Muscle layer of colon (tissue), 2 donors: Measurements from ENCODE around the gene TMEM151B.

ENCODE experiments used
- H3K27ac ChIP-seq: one replicate; pipeline ENCODE4 v1.7.0; 2013; ENCODE audit warnings: low read depth, mild to moderate bottlenecking, low read length, moderate library complexity
- H3K27me3 ChIP-seq, 2 donors: one replicate each; pipeline ENCODE4 v1.7.0; 2013; ENCODE audit warnings: low read length in 2 of 2, mild to moderate bottlenecking in 2 of 2; ENCODE audit not compliant: insufficient read depth in 2 of 2, control insufficient read depth in 1 of 2
- H3K36me3 ChIP-seq: one replicate; pipeline ENCODE4 v1.7.0; 2013; ENCODE audit warnings: mild to moderate bottlenecking, low read length; ENCODE audit not compliant: insufficient read depth
- H3K4me1 ChIP-seq: one replicate; pipeline ENCODE4 v1.7.0; 2013; ENCODE audit warnings: mild to moderate bottlenecking, low read length; ENCODE audit not compliant: insufficient read depth
- H3K4me3 ChIP-seq, 2 donors: one replicate each; pipeline ENCODE4 v1.7.0; 2013; ENCODE audit warnings: low read length in 2 of 2, low read depth in 1 of 2, mild to moderate bottlenecking in 1 of 2, moderate library complexity in 1 of 2
- H3K9ac ChIP-seq: one replicate; pipeline ENCODE4 v1.7.0; 2013; ENCODE audit warnings: low read length
- H3K9me3 ChIP-seq: one replicate; pipeline ENCODE4 v1.7.0; 2013; ENCODE audit warnings: mild to moderate bottlenecking, low read length
- donor health status: abdominal sarcoma.
- donor health status: Adenocarcinoma of cecum.

Gene TMEM151B

DNA sequence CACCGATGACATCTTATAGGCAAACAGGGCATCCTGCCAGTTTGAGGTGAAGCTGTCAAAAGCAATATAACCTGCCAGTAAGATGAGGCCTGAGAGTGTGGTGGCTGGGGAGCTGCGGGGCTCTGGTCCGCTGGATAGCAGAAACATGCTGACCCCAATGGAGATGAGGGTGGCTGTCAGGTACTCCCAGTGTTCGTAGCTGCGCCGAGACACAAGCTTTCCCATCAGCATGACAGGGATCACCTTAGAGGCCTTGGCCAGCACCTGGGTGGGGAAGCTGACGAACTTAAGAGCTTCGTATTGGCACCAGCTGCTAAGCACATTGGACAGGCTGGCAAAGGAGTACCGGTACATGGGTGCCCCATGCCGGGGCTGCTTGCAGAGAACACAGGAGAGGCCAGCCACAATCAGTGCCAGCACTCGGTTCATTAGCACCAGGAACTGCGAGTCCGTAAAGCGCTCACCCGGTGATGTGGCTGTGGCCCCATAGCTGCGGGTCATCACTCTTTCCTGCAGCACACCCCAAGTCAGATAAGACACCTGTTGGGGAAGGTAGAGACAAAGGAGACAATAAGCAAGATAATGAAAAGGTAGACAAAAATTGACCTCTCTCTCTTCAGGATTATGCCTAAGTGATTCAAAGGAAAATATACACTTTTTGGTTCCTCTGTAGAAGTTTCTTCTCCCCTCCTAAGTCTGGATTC, 15.0 kb upstream of the TMEM151B start:
- peaks cover 18% of the 10 kb centered on the region for H3K4me1 ChIP-seq
- H3K27me3 ChIP-seq = no peaks in the 10 kb centered on the region
- H3K36me3 ChIP-seq = peaks cover 53% of the 10 kb centered on the region
- no peak overlapping the region for H3K9ac ChIP-seq
- H3K4me3 ChIP-seq = no peak overlapping the region
- no peak overlapping the region for H3K27ac ChIP-seq
- H3K9me3 ChIP-seq = no peaks in the 10 kb centered on the region

DNA sequence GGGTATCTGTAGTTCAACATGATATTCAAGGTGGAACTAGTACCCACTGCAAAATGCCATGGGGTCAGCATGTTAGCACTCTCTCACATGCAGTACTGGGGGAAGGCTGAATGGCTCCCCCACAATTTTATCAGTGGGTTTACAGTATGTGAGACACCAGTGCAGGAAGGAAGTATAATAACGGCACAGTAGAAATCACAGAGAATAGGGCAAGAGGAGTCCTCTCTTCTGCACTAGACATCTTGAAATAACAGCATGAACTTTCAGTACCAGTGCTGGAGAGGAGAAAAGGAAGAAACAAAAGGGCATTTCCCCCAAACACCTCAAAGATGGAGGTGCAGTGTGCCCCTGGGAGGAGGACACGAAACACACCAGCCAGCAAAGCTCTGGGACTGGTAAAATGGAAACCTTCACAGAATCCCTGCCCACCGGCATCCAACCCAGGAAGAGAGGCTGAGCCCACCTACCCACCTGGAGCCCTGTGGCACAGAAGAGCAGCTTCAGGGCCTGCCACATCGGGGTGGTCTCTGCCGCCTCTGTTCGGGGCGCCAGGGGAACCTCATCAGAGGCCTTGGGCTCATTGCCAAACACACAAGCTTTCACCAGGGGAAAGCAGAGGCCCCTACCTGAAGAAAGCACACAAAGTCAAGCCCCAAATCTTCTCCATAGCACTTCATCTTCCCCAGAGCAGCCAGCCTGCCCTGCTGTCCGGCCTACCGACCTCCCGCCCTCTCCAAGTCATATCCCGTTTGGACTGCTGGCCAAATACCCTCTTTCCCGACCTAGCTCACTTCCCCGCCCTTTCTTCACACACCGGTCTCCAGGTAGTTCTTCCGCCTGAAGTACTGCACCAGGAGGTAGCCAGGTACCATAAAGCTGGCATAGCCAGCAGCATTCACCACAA, 14.1 kb upstream of the TMEM151B start:
- Histone ChIP-seq H3K36me3 (peaks cover 45% of the 10 kb centered on the region), H3K27ac (peak overlapping the region; percentile 83), H3K4me3 (peak overlapping the region; percentile 82 to 94), H3K9ac (peak overlapping the region; percentile 81), H3K4me1 (peaks cover 18% of the 10 kb centered on the region), H3K9me3 (no peaks in the 10 kb centered on the region), H3K27me3 (no peaks in the 10 kb centered on the region)

DNA sequence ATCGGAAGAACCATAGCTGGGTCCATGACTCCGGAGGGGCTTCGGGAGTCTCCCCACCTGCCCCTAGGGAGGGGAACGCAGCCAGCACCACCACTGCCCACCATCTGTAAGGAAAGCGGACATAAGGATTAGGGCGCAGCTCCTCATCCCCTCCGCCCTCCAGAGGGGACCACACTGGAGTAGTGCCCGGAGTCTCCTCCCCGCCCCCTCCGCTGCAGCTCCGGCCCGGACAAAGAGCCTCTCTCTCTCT, 13.6 kb upstream of the TMEM151B start:
- peaks cover 18% of the 10 kb centered on the region for H3K4me1 ChIP-seq
- H3K36me3 ChIP-seq = peaks cover 39% of the 10 kb centered on the region
- no peaks in the 10 kb centered on the region for H3K27me3 ChIP-seq

DNA sequence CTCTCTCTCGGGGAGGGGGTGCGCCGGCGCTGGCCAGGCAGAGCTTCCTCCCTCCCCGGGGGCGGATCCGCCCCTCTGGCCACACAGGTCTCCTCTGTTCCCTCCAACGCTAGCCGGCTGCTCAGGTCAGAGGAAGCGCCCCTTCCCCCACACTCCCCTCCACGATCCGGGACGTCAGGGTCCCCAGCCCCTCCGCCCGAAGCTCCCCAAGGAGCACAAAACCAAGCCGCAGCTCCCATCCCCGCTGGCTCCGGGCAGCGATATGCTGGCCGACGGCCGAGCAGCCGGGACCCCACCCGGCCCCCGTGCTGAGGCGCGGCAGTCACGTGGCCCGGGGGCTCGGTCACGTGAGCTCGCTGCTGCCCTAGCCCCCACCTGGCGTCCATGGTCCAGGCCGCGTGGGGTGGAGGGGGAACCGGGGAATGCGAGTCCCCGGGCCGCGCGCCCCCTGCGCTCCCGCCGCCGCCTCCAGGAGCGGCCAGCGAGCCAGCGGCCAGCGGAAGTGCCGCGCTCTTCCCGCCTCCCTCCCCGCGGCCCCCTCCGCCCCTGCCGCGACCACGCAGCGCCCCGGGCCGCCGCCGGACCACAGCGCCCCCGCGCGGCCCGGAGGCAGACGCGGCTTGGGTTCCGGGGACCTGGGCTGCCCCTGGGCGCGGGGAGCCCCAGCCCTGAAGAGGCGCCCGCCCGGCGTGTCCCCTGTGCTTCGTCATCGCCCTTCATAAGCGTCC, 13.1 kb upstream of the TMEM151B start, which contains the start of gene SLC35B2:
TSS of gene SLC35B2 (minus strand) at position 504 of the 728 bp plus-strand sequence. CDS start at position 386, 118 bp downstream.
- Histone ChIP-seq H3K36me3 (peaks cover 35% of the 10 kb centered on the region), H3K27ac (peak within 1 kb of the TSS; percentile 83), H3K27me3 (no peaks in the 10 kb centered on the region), H3K9ac (peak within 1 kb of the TSS; percentile 81), H3K4me3 (peak within 1 kb of the TSS; percentile 82 to 94), H3K4me1 (peaks cover 20% of the 10 kb centered on the region), H3K9me3 (no peaks in the 10 kb centered on the region)

More for the DNA sequence above, 13.6 kb upstream of the TMEM151B start:
- no peaks in the 10 kb centered on the region for H3K9me3 ChIP-seq
- H3K27ac ChIP-seq = peak overlapping the region; percentile 83
- H3K9ac ChIP-seq = peak overlapping the region; percentile 81
- peak overlapping the region; percentile 82 to 94 for H3K4me3 ChIP-seq

DNA sequence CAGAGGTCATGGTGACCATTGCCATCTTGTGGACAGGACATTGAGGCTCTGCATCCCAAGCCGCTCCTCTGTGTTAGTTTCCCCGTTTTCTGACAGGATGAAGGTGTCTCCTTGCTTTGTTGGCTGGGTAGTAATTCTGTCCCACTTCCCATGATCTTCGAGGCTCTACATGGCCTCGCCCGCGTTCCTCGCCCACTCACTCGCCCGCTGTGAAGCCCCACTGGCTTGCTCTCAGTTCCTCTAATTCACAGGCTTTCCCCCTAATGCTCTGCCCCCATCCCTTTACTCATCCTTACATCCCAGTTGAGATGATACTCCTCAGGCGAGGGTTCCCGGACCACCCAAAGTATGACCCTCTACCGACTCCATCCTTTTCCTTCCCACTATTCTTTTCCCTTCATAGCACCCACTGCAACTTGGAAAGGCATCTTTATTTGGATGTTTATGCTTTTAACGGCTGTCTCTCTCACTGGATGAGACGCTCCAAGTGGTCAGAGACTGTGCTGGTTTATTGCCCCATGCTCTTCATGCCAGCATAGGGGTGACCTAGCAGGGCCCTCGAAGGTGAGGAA, 12.4 kb upstream of the TMEM151B start:
- no peaks in the 10 kb centered on the region for H3K27me3 ChIP-seq
- H3K36me3 ChIP-seq = peaks cover 31% of the 10 kb centered on the region
- H3K9me3 ChIP-seq = no peaks in the 10 kb centered on the region
- no peak overlapping the region for H3K27ac ChIP-seq
- peaks cover 26% of the 10 kb centered on the region for H3K4me1 ChIP-seq
- peak overlapping the region; percentile 65 to 94 for H3K4me3 ChIP-seq
- peak overlapping the region; percentile 67 for H3K9ac ChIP-seq

DNA sequence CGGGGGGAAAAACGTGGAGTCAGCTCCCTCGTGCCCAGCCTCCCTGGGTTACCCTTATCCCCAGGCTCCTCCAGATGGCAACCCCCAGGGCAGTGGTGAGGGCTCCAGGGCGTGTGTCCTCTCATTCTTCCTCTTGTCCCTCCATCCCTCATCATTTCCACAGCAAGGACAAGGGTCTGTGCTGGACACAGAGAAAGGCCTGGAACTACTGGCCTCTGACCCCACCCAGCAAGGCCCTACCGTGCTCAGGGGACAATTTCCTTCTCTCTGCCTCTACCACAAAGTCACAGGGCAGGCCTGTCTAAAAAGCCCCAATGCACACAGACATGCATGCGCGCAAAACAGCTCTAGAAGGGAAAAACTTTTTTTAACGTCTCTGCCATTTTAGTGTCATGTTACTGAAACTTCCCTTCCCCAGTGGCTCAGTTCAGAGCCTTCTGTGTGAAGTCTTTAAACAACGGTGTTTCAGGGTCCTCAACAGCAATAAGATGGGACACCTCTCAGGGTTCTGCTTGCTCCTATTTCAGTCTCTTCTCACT, 11.9 kb upstream of the TMEM151B start:
- H3K9ac ChIP-seq = no peak overlapping the region
- H3K4me1 ChIP-seq = peaks cover 32% of the 10 kb centered on the region
- H3K36me3 ChIP-seq = peaks cover 26% of the 10 kb centered on the region
- H3K27me3 ChIP-seq = no peaks in the 10 kb centered on the region
- no peak overlapping the region for H3K4me3 ChIP-seq
- no peaks in the 10 kb centered on the region for H3K9me3 ChIP-seq
- no peak overlapping the region for H3K27ac ChIP-seq

DNA sequence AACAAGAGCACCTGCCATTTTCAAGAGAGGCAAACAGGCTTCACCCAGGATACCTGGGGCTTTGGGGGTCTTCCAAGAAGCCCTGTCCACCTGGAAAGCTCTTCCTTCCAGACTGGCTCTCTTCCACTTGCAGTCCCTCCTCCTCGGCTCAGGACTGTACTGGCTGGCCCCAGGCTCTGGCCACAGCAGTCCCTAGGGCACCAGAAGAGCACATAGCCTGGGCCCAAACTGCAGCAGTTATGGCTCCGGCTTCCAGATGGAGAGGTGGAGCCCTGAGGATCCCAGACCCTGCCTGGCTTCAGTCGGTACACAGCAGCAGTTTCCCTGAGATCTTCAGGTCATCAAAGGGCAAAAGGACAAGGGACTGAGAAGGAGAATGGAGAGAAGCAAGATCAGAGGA, 11.3 kb upstream of the TMEM151B start:
- peaks cover 21% of the 10 kb centered on the region for H3K36me3 ChIP-seq
- H3K4me3 ChIP-seq = no peak overlapping the region
- peaks cover 36% of the 10 kb centered on the region for H3K4me1 ChIP-seq

DNA sequence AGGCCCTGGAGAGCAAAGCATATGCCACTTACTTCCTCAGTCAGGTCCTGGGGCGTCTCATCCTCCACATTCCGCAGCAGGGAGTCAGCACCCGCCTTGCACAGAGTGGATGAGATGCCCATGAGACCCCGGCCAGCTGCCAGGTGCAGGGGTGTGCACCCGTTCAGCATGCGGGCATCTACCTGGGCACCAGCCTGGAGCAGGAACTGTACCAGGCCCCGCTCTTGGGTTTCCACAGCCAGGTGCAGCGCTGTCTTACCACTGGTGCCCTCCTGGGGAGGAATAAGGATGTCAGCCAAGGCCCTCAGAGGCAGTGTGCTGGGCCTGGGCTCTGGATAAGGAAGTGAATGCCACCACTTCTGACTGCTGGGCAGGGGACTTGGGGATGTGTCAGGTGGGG, 10.2 kb upstream of the TMEM151B start:
- Histone ChIP-seq H3K9me3 (no peaks in the 10 kb centered on the region), H3K9ac (no peak overlapping the region), H3K36me3 (peaks cover 11% of the 10 kb centered on the region), H3K4me3 (no peak overlapping the region), H3K4me1 (peaks cover 47% of the 10 kb centered on the region), H3K27me3 (no peaks in the 10 kb centered on the region), H3K27ac (no peak overlapping the region)

More for the DNA sequence above, 11.3 kb upstream of the TMEM151B start:
- Histone ChIP-seq H3K9ac (no peak overlapping the region), H3K27ac (no peak overlapping the region), H3K9me3 (no peaks in the 10 kb centered on the region), H3K27me3 (no peaks in the 10 kb centered on the region)

DNA sequence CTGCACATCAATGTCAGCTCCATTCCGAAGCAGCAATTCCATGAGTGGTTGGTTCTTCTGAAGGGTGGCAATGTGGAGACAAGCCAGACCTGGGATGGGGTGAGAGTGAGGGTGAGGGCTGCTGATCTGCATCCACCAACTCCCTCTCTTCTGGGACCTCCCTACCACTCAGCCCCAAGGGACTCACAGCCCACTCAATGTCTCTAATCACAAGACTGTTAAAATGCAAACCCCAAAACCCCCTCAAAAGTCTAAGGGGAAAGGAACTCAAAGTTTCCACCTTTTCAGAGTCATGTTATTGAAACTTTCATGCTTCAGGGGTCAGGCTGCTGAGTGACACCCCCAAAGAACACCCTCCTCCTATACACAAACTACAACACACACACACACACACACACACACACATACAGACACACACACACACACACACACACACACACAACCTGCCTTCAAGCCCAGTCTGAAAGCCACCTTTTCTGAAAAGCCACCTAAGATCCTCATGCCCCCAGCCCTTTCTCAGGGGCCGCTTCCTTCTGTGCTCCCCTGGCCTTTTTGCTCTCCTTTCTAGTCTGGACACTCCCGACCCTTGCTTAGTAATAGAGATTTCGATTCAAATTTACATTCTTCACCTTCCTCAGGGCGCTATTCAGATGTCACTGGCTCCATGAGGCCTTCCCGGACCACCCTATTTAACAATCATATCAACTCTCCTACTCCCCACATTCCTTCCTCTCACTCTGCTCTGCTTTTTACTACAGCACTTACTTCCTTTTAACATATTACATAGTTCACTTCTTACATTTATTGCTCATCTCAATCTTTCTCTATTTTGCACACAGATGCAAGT, 9.6 kb upstream of the TMEM151B start:
- Histone ChIP-seq H3K4me3 (no peak overlapping the region), H3K4me1 (peaks cover 47% of the 10 kb centered on the region), H3K27ac (no peak overlapping the region), H3K9ac (no peak overlapping the region), H3K27me3 (no peaks in the 10 kb centered on the region), H3K9me3 (no peaks in the 10 kb centered on the region), H3K36me3 (peaks cover 8% of the 10 kb centered on the region)

DNA sequence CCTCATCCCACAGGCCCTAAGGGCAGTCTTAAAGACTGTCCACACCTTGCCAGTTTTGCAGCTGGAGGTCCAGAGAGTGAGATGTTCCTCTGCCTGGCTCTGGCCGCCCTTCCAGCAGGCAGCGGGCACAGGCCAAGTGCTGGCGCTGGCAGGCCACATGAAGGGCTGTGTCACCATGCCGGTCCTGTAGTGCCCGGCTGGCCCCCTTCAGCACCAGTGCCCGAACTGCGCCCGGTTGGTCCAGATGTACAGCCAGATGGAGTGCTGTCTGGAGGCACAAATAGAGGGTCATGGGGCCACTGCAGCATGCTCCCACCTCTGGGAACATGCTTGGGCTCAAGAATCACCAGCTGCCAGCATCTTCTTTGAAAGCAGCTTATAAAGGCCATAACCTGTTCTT, 8.7 kb upstream of the TMEM151B start:
- Histone ChIP-seq H3K4me1 (peaks cover 38% of the 10 kb centered on the region), H3K36me3 (peaks cover 8% of the 10 kb centered on the region), H3K4me3 (no peak overlapping the region), H3K27ac (no peak overlapping the region), H3K9ac (no peak overlapping the region), H3K27me3 (no peaks in the 10 kb centered on the region), H3K9me3 (no peaks in the 10 kb centered on the region)
